ENCODE results near the gene BCL2.

DNA sequence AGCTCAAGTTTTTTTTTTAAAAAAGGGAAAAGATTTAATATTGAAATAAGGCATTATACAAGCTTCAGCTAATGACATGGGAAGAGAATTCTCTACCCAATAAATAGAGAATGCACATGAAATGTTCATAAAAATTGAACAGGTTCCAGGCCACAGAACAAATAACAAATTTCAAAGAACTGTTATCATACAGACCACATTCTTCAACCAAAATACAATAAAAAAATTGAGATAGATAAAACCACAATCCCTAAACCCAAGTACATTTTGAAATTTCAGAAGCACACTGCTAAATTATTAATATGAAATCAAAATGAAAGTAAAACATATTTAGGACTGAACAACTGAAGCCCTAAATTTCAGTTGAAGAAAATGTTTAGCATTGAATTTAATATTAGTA is 89.6 kb downstream of the BCL2 start:
- no peak for TF ChIP-seq POLR2A (IDR thresholded peaks at IDR 0.05; ENCODE audit: low read depth, low read length)
- TF ChIP-seq POLR2AphosphoS5 (IDR thresholded peaks at IDR 0.05; ENCODE audit: low read depth, low read length) = no peak

Data from GM12892 (cell line).